Amniotic stem cell (primary cell): ENCODE data around the gene IGSF9.
A peak's percentile ranks its signal among the peaks of the same experiment; 100 is the strongest.

ENCODE experiments used
- DNase-seq: peaks from one replicate; lab custom pipeline; 2025; lab: John Stamatoyannopoulos, UW

The IGSF9 gene

DNA sequence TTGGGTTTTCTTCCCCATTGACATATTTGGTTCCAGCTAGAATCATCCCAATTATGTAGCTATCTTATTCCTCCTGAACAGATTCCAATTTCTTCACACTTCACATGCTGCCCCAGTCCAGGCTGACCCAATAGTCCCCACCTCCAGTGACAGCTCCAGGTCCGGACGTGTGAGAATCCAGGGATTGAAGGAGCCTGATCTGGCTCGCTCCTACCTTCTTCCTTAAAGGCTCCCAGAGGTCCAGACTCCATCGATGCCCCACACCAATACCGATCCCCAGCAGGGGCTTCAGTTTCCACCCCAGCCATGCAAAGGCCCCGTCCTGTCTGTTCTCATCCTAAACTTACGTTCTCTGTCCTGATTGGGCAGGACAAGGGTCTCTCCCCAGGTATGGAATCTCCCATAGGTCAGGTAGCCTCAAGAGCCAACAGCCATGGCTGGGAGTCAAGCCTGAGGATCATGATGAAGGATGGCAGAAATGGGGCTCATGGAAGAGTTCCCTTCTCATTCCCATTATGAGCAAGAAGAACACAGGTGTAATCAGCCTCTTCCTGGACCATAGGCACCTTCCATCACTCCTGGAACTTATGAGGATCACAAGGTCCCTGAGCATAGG is 29.0 kb upstream of the IGSF9 start:
- no peak for DNase-seq

DNA sequence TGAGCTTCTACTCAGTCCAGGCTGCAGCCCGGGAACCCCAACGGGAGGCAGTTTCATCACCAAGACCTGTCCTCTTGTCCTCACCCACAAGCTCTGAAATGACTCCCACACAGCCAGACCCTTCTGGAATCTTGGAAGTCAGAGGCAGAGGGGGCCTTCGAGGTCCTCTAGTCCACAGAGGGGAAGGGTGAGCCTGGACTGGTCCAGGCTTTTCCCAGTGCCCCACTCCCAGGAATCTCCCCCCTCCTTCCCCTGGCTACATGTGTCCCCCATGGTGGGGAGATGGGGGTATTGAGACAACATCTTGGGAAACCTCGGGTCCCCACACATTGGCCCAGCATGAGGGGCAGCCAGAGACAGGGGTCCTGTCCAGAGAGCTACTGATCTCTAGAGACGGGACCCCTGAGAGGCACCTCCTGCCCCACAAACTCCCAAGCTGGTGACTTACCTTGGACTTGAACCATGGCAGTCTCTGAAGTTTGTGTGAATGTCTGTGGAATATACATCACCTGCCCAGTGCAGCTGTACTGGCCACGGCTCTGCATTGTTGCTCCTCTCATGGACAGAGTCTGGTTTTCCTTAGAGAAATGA is 28.0 kb upstream of the IGSF9 start:
- no peak for DNase-seq

DNA sequence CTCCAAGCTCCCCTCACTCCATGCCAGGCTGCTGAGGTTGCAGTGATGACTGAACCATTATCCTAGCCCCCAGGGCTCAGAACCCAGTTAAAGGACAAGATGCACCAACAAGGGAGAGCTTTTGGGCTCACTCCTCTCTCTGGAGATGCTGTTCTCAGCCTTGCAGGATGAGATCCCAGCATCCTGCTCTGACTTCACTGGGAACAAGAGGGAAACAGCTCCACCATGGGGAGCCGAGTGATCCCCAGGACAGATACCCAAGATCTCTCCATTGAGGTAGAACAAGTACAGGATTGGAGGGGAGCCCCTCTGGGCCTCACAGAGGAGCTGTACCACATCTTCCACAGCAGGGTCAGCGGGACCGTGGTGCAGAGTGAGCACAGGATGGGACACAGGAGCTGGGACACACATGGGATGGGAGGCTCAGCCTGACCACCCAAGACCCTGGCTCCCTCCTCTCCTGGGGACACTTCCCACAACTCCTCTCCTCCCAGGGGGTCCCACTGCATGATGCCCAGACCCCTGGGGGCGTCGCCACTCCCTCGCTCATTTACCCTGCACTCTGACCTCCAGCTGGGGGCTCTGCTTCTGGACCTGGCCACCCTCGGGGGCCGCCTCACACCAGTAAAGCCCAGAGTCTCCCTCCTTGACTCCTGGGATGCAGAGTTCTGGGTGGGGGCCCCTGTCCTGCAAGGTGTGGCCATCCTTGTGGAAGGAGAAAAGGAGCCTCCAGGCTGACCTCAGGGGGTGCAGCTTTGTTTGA is 27.2 kb upstream of the IGSF9 start:
- DNase-seq = no peak

DNA sequence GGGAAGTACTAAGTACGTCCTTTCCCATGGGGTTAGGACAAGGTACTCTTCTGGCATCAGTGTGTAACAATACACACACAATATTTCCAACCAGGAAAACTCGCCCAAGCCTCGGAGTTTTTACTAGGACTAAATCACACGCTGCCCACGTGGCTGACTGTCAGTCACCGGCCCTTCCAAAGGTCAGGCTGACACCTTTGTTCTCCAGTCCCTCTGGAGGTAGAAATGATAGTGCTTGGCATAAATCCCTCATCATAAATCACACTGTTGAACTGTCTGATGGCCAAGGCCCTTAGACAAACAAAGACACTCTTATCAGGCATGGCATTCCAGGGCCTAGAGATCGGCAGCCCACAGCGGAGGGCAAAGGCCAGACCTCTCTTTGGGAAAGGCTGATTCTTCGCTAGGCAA is 25.5 kb upstream of the IGSF9 start:
- no peak for DNase-seq

DNA sequence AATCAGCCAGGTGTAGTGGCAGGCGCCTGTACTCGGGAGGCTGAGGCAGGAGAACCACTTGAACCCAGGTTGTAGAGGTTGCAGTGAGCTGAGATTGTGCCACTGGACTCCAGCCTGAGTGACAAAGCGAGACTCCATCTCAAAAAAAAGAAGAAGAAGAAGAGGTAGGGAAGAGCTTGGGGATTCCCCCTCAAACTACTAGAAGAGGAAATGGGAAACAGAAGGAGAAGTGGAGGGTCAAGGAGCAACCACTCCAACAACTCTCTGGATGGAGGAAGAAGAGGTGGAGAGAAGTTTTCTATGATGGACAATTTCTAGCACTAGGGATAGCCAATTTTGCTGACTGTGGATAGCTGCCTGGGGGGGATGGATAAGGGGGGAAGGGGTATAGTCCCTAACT is 23.5 kb upstream of the IGSF9 start:
- no peak for DNase-seq

DNA sequence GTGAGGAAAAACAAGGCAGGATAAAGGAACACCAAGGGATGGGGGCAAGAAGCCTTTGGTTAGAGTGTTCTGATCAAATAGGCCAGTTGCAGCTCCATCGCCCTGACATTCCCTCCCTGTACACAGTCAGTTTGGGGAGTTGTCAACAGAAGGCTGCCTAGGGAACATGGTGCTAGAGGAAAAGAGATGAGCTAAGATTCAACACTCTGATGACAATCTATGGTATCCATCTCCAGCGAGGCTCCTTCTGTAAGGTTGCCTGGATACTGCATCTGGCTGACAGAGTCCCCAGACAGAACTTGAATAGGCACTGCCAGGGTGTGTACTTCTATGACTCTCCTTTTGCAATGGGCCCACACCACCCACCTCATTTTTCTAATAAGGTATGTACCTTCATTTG is 19.9 kb upstream of the IGSF9 start:
- DNase-seq = no peak

DNA sequence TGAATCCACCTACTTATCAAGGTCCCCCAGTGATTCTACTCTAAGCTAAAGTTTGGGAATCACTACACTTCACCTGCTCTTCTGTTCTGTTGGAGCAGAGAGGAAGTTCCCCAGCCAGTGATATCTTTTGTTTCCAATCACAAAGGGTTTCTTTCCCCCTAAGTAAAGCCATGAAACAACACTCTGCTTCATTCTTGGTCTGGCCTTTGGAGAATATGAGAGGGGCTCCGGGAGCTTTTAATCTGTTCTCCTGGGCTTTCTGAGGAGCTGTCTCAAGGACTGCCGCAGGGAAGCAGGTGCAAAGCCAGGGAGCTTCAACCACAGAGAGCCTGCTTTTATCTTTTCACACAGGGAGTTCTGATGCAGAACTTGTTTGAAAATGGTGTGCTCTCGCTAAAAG is 18.7 kb upstream of the IGSF9 start:
- DNase-seq = no peak

DNA sequence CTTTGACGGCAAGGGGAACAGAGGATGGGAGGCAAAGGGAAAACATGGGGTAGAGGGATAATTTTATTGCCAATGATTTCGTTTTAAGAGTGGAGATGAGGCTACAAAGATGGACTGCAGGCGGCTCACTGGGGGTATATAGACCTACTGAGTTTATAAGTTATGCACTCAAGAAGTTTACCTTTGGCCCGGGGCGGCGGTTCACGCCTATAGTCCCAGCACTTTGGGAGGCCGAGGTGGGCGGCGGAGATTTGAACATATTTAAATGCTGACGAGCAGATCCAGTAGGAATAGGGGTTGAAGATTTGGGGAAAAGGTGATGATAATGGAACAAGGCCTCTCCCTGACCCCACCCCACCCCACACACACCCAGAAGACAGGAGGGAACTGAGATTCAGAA is 16.8 kb upstream of the IGSF9 start:
- DNase-seq = no peak

DNA sequence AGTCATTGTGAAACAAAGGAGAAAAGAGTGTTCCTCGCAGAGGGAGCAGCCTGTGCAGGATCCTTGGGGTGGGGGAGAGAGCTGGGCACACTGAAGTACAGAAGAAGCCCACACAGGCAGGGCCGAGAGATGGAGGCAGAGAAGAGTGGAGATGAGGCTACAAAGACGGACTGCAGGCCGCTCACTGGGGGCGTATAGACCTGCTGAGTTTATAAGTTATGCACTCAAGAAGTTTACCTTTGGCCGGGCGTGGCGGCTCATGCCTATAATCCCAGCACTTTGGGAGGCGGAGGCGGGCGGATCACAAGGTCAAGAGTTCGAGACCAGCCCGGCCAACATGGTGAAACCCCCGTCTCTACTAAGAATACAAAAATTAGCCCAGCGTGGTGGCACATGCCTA is 16.2 kb upstream of the IGSF9 start:
- DNase-seq = no peak

DNA sequence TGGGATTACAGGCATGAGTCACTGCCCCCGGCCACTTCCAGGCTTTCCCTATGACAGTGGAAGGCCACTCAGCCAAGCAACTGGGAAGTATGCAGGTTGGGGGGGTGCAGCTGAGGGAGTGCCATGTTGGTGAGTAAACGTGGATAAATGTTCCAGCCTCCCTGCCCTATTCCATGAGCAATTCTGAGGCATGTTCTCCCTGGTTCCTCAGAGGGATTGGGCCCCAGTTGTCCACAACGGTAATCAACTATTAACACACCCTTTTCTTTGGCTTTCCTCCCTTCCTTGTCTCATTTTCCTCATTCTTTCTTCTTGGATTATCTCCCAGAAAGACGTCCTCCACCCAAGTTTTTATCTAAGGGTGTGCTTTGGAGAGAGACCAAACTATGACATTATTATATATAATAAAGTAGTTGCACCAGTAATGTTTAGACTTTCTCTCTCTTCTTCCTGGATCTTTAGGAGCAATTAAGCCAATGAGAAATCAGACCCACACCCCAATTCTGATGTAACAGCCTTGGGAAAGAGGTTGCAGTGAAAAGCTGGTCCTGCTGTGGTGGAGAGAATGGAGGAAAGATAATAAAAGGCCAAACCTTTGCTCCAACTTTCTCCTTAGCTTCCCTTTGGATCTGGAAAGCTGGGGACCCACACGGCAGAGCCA is 15.4 kb upstream of the IGSF9 start:
- DNase-seq = peak; percentile 81

DNA sequence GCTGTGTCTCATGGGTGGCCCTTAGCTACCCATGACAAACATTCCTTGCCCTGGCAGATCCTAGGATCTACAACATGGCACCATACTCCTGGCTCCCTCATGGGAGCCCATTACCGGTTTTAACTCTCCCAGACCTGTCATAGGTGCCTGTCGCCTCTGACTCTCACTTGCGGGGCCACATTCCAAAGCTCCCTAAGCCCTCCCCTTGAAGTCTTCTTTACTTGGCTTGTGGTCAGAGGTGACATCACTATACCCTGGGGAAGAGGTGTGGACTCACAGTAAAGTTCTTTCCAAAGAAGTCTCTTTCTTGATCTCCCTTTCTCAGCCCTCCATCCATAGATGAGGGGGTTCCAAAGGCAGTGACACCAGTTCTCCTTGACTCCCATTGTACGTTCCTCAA is 14.0 kb upstream of the IGSF9 start:
- no peak for DNase-seq

DNA sequence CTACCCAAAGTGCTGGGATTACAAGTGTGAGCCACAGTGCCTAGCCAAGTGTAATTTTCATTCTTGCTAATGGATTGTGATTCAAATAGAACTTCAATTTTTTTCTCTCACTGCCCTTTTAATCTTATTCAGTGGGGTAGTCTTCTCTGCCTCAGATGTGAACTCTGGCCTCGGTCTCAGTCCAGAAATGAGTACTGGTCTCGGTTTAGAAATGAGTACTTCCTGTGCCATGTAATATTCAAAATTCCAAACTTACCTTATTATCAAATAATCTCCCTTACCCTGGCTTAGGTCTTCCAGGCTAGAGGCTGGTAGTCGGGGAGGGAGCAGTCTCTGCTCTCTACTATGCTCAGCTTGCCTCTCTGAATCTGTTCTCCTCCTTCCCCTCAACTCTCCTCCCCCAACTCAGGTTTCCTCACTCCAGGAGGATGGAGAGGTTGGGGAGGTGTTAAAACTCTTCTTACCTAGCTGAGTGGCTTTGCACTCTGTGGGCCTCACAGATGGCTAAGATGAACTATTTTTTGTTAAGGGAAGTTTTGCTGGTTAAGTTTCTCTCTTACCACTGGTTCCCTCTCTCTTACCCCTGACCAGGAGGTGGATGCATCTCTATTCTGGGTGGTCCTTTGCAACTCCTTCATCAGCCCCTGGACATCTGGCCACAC is 13.4 kb upstream of the IGSF9 start:
- DNase-seq = no peak

DNA sequence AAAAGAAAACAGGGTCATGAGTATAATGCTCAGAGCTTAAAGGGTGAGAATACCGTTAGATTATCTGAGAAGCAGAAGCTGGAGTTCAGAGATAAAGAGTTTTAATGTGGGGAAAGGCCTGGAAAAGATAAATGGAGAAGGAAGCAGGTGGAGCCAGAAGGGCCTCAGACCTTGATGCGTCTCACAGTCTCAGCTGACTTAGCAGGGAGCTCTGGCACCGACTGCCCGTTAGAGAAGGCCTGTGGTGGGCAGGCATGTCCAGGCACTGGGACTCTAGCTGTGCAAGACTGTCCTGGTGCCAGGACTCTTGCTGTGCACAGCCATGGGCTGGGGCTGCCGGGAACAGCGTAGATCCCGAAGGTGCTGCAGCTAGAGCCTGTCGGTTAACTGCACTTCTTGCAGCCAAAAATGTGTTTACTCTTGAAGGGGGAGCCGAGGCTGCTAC is 12.4 kb upstream of the IGSF9 start:
- DNase-seq = no peak

DNA sequence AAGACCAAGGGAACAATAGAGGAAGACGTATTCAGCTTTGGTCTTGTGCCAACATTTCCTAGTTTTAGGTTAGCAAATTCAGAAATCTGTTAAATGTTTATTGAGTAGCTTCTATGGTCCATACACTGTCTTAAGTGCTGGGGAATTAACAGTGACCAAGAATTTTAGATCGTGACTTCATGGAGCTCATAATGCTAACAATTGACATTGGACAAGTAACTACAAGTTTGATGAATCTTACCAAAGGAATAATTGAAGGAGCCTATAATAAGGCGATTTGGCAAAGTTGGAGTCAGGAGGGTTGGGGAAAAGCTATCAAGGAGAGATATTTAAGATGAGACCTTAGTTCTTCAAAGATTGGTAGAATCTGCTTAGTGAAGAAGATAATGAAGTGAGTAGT is 10.0 kb upstream of the IGSF9 start:
- no peak for DNase-seq

DNA sequence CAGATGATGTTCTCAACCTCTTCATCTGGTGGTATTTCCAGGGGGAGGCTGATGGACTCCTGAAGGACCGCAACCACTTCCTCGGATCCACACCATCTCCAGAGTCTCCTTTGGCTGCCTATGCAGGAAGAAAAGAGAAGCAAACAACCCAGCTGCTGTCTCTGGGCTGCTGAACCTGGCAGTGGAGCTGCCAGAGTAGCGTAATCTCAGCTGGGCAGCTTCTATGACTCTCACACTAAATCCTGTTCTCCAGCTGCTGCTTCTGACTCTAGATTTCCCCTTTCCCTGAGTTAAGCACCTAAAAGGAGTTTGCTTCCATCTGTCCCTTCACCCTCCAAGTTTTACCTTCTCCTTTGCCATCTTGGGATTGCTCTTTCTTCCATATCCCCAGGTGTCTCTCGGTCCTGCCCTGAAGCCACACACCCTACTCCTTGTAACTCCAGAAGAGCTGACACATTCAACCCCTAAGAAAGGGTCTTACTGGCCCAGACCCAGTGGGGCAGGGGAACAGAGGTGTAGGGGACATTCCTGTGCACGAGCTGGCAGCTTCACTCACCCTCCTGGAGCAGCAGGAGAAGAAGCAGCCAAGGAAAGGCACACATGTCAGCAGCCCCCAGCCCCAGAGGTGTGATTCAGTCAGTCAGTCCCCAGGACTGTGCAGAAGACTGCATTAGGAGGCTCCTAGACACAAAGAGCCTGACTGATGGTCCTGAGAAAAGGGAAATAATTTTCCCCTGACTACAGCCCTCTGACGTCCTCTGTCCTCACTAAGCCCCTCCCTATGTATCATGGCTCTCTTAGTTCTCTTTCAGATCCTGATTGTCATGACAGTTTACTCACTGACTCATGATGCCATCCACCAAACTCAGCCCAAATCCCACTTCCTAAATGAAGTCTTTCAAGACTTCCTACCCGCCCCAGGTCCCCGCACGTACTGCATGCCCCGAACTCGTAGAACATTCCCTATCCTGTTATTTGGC is 8.4 kb upstream of the IGSF9 start, which contains the start of gene SLAMF9:
Gene SLAMF9, minus strand, starts transcription at position 702 of the 980 bp plus-strand sequence. Its CDS starts 100 bp downstream, at position 602.
- peak; percentile 14 for DNase-seq

DNA sequence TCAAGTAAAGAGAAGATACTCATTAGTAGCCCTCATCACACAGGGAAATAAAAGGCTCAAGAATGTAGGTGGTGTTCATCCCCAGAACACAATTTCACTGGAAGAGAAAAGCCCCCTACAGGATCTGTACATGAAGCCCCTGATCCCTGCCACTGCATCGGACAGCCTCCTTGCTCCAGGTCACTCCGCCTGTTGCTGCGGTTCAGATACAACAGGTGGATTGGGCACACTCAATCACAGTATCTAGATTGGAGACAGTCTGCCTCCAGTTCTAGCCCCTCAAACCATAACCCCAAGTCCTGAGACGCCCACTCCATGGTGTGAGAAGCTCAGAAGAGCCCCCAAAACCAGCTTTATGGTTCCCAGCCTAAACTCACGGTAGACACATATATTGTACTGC is 7.5 kb upstream of the IGSF9 start:
- DNase-seq = no peak

DNA sequence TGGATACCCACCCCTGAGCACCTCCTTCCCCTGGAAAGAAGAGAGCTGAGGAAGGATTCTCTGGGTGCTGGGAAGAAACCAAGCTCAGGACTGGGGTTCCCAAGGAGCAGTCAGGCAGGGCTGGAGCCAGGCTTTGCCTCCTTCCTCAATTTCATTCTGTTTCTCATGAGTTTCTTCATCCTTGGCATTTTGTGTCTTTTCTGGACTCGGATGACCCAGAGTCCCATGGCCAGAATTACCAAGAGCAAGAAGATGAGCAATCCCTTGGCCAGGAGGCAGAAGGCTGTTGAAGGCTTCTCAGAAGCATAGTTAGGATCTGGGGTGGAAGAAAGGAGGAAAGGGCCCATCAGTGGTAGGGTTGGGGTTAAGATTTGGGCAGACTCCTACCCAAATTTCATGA is 6.1 kb upstream of the IGSF9 start:
- DNase-seq = no peak

DNA sequence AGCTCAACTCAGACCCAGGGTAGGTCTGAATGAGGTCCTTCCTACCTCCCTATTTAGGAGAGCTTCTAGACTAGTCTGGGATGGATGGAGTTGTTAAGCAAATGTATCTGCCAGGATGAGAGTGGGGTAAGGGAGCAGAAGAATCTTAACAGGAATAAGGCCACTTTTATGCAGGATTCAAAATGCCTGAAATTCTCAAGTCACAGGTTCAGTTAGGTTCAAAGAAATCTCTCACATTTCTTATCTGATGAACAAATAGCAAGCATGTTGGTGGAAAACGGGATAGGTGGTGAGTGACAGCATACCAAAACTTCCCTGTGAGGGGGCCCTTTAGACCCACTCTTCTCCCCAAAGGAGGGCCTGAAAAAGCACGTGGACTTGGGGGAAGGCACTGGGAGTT is 5.6 kb upstream of the IGSF9 start:
- DNase-seq = no peak

DNA sequence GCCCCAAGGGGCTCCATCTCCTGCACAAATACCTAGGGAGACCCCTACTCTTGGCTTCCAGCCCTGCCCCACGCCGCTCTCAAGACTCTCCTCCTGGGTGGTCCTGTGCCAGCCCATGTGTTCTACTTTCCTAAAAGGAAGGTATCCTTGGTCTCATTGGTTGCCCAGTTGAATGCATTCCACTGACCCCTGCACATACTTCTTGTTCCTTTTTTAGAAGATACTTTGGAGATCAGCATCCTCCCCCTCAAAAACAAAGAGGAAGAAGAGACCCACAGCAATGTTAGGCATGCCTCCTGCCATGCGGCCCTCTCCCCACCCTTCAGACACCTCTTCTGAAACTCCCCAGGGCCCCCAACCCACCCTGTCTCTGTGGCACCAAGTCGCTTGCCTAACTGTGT is 4.6 kb upstream of the IGSF9 start:
- DNase-seq = no peak

DNA sequence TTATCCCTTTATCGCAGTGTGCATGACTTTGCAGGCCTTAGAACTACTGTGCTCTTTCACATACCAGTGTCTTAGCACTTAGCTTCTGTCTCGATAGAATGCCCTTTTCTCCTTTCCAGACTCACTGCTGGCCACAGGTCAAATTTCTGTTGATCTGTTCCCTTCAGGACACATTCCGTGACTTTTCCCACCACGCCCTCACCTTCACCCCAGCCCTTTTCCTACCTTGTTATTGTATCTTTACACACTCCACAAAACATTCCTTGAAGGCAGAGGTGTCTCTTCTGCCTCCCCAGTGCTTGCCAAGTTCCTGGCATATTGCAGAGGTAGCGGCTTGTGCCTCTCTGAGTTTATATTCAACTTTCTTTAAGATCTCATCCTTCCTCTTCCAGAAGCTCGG is 3.7 kb upstream of the IGSF9 start:
- no peak for DNase-seq

DNA sequence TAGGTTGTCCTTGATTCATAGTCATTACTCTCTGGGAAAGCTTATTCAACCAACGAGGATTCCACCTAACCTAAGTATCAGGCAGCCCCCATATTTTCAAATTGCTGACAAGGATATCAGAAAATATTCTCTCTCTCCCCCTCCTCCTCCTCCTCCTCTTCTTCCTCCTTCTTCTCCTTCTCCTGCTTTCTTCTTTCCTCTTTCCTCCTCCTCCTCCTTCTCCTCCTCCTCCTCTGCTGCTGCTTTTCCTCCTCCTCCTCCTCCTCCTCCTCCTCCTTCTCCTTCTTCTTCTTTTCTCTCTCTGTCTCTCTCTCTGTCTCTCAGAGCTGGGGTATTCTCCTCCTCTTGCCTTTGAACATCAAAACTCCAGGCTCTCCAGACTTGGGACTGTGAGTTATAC is 2.5 kb upstream of the IGSF9 start:
- DNase-seq = no peak
